Activated naive CD8-positive, alpha-beta T cell treated with anti-CD3 and anti-CD28 coated beads, Interleukin-2, amount 50 U/mL, for 16 hours (primary cell): ENCODE measurements around the gene NCOA1.
"Not testable (repeated sequence)": the region's sequence is repeated elsewhere in the genome, so short reads cannot be mapped to it uniquely, and the experiment has no call there.

Experiments used
- DNase-seq: peaks from one replicate; pipeline ENCODE4 v3.0.0-alpha.2; 2020; ENCODE audit warnings: low read depth, low spot score

Gene NCOA1

DNA sequence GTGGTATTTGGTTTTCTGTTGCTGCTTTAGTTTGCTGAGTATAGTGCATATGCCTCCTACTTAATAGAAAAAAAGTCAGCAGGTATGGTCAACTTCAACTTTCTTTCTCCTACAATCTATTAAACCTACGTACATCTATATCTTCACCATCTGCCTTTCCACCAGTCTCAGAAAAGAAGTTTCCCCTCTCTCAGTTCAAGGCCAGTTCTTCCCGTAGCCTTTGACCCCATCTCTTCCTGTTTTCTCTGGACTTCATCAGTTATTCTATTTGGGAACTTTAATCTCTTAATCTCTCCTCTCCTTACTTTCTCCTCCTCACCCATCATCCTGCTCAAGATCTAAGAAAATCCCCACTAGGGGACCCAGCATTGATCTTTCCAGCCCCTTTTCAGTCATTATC lies 296.5 kb downstream of the NCOA1 start:
- DNase-seq: no peak

DNA sequence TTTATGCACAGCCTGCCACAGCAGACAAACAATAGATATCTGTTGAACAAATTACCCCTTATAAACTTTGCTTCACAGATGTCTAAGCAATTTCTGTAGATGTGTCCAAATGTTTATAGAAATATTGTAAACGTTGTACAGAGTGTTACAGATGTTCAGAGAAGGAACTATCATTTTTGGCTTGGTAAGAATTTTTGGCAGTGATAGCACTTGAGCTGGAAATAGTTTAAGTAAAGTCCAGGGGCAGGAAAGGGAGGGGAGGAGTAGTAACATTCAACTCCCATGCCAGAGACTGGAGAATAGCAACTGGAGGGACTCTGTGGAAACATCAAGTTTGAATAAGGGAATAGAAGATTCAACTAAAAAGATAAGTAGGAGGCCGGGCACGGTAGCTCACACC lies 297.8 kb downstream of the NCOA1 start:
- DNase-seq: no peak

DNA sequence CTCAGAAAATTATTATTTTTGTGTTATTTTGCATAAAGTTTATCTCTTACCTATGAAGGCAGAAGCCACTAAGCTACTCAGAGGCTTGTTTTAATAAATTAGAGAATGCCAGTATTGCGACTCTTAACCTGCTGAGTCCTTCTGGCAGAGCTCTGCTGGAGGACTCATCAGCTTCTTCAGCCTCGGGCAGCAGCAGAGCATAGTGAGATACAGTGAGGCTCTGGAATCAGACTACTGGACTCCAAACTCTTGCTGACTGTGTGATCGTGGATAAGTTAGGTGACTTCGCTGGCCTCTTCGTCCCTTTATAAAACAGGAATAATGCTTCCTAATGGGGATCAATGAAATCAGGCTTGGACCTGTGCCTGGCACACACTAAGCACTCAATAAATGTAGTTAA lies 300.4 kb downstream of the NCOA1 start:
- DNase-seq: no peak

DNA sequence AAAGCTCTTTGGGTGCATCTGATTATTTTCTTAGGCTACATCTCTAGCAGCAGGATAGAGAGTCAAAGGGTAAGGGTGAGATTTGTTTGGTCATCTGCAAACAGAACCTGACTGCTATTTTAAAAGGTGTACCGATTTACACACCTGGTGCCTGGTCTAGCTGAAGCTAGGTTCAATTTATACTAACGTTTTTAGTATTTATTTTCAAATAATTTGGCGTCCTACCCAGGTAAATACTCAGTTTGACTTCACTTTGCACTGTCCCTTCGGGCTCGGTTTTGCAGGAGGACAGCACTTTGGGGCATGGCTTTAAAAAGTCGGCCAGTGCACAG lies 301.5 kb downstream of the NCOA1 start:
- DNase-seq: no peak

DNA sequence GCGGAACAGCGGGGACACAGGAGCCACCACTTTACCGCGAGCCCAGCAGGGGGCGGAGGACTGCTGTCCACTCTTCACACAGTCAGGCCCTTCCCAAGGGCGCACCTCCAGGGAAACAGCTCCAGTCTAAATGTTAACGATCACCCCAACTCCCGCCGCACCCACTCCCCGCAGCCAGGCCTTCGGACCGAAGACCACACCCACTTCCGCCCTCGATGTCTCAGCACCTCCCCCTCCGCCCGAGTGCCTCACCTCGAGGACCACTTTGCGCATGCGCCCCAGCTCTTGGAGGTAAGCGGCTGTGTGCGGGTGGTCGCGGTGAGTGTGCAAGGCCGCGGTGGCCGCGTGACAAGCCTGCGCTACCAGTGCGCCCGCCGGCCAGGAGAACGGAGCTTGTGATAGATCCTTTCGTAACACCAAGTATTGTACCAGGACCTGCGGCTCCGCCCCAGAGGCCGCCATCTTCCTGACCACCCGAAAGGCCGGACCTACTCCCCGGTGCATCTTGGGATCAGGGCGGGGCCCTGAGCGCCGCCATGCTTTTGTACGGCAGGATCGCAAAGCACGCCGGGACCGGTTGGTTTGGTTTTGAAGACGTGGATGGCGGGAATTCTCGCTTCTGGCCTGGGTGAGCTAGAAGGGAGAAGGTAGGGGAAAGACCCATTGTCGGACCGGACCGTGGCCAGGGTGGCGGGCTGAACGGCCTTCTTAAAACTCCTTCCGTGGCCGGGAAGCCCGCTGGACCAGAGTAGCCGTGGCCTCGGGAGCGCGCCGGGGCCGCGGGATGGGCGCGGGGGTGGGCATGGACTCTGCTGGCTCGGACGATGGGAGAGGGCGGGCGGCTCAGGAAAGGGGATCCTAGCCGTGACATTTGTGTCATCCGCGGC lies 302.1 kb downstream of the NCOA1 start, which contains the start of the genes CENPO and PTRHD1:
Gene CENPO, plus strand, starts transcription at position 552 of the 887 bp plus-strand sequence. CDS start 495 bp downstream, outside the sequence.
Gene PTRHD1, minus strand, starts transcription at position 518 of the 887 bp plus-strand sequence. Its CDS starts 14 bp downstream, at position 504.
- DNase-seq: peak; percentile 88

DNA sequence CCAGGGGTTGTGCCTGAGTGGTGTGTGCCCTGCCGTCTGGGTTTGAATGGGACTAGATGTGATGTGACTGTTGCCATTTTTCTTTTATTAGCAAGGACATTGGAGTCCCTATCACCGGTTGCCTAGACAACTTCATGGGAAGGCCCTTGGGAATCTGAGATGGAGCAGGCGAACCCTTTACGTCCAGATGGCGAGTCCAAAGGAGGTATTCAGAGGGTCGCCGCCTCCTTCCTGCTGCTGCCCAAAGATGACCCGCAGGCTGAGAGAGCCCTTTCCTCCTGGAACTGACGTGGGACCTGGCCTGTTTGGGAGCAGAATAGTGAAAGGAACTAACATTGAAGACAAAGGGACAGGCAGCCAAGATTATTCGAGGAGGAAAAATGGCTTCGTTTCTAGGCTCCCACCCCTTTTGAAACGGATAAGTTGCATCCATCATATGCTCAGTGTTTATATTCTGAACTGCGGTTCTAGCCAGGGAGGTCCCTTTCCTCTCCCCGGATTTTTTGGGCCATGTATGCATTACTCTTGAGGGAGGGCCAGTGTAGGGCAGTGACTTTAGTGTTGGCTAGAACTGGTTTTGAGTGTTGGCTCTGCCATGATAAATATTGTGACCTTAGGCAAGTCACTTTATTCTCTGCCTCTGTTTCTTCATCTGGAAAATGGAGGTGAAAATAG lies 302.8 kb downstream of the NCOA1 start:
- DNase-seq: no peak

DNA sequence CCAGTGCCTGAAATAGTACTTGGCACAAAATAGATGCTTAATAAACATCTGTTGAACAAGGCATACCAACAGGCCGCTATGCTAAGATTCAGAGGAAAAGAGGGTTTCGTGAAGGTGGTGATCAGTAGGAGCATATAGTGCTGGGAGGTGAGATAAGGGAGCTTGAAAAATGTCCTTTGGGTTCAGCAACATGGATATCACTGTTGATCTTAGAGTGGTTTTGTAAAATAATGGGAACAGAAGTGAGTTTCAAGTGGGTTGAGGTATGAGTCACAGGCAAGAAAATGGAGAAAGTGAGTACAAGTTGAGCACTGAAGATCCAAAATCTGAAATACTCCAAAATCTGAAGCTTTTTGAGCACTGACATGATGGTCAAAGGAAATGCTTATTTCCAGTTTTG lies 306.6 kb downstream of the NCOA1 start:
- no peak for DNase-seq

DNA sequence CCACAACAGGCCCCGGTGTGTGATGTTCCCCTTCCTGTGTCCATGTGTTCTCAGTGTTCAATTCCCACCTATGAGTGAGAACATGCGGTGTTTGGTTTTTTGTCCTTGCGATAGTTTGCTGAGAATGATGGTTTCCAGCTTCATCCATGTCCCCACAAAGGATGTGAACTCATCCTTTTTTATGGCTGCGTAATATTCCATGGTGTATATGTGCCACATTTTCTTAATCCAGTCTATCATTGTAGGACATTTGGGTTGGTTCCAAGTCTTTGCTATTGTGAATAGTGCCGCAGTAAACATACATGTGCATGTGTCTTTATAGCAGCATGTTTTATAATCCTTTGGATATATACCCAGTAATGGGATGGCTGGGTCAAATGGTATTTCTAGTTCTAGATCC lies 309.4 kb downstream of the NCOA1 start:
- DNase-seq: not testable (repeated sequence)

DNA sequence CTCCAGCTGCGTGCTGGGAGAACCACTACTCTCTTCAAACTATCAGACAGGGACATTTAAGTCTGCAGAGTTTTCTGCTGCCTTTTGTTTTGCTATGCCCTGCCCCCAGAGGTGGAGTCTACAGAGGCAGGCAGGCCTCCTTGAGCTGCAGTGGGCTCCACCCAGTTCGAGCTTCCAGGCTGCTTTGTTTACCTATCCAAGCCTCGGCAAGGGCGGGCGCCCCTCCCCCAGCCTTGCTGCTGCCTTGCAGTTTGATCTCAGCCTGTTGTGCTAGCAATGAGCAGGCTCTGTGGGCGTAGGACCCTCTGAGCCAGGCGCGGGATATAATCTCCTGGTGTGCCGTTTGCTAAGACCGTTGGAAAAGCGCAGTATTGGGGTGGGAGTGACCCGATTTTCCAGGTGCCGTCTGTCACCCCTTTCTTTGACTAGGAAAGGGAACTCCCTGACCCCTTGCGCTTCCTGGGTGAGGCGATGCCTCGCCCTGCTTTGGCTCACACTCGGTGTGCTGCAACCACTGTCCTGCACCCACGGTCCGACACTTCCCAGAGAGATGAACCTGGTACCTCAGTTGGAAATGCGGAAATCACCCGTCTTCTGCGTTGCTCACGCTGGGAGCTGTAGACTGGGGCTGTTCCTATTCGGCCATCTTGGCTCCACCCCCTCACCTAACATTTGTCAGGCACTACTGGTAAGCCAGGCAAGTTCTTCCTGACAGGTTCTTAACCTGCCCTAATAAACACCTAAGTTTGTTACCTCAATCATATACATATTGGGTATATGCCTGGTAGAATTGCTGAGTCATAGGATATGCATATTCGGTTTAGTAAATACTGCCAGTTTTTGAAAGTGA lies 315.0 kb downstream of the NCOA1 start:
- not testable (repeated sequence) for DNase-seq

DNA sequence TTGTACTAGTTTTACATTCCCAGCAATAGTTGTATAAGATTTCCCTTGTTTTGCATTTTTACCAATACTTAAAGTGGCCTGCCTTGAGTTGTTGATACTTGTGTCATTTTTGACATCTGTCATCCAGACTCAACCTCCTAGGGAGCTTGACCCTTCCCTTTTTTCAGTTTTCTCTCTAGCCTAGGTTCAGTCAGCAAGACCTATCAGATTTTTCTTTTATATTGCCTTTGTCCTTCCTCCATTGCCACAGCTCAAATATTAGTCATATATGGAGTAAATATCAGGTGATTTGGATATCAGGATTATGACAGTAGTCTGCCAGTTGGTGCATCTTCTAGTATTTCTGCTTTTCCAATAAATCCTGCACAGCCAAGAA lies 315.6 kb downstream of the NCOA1 start:
- DNase-seq: no peak

DNA sequence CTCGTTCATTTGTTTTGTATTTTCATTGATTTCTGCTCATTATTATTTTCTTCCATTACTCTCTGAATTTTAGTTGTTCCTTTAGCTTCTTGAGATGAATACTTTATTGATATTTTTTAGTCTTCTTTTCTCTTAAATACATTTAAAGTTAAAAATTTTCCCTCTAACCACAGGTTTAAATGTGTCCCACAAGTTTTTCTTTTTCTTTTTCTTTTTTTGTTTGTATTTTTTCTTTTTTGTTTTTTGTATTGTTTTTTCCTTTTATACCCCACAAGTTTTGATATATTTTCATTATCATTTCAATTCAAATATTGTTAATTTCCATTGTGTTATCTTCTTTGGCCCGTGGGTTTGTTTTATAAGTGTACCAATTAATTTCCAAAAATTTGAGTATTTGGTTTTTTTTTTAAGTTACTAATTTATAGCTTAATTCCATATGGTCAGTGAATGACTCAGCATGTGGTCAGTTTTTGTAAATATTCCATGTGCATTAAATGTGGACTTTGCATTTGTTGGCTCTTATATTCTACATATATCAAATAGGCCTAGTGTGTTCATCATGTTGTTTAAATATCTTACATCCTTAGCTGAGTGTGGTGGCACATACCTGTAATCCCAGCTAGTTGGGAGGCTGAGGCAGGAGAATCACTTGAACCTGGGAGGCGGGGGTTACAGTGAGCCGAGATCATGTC lies 318.4 kb downstream of the NCOA1 start:
- no peak for DNase-seq

DNA sequence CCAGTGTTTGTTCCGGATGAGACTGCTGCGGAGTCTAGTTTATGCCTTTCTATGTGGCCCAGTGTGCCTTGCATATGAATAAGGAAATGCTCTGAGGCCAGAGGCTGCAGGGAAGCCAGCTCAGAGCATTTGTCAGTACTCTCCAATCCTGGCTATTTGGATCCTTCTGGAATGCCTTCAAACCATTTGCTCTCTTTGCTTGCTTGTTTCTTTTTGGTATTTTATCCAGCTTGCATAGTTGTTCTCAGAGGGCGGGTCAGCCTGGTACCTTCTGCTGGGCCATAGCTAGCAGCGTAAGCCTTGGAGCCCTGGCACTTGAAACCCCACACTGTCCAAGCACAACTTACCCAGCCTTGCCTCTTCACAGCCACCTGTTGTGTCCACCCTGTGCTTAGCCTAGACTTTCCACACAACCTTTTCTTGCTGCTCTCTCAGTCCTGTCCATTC lies 322.7 kb downstream of the NCOA1 start:
- DNase-seq: no peak

DNA sequence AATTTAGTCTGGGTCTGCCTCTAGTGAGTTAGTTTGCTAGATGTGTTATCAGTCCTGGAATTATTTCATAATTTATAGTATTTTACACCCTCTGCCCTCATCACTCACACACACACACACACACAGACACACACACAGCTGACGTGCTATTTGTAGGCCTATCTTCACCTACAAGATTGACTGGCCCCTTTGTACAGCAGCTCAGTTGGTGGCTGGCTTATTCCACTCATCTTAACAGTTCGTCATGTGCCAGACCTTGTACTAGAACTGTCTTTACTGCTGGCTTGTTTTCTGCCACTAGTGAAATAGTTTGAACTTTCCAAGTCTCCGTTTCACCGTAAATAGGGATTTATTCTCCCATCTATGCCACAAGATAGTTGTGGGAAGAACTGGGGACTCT lies 323.5 kb downstream of the NCOA1 start:
- no peak for DNase-seq

DNA sequence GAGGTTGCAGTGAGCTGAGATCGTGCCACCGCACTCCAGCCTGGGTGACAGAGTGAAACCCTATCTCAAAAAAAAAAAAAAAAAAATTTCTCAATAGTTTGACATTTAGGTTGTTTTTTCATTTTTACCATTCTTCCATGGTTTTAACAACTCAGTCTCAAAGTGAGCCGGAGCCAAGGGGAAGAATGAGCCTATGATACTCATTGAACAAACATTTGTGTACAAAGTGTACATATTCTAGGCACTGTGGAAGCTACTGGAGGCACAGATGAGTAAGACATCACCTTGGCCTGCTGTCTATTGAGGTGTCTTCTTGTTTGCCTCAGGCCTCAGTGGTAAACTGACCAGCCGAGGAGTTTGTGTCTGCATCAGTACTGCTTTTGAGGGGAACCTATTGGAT lies 324.1 kb downstream of the NCOA1 start:
- DNase-seq: no peak

DNA sequence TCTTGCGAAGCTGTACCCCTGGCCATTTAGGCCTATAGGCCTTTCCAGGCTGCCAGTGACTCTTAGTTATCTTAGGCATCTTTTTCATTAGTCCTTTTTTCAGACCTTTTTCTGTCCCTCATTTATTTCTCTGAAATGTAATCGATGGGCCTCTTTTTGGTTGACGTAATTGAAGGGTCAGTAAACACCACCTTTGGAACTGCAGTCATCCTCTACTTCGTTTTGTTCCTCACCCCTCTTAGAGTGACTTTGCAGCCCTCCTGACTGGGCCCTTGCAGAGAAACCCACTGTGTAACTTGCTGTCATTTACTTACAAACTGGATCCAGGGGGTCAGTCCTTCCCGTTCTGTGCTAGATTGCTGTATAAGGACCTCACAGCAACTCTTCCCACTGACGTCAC lies 325.4 kb downstream of the NCOA1 start:
- DNase-seq: no peak

DNA sequence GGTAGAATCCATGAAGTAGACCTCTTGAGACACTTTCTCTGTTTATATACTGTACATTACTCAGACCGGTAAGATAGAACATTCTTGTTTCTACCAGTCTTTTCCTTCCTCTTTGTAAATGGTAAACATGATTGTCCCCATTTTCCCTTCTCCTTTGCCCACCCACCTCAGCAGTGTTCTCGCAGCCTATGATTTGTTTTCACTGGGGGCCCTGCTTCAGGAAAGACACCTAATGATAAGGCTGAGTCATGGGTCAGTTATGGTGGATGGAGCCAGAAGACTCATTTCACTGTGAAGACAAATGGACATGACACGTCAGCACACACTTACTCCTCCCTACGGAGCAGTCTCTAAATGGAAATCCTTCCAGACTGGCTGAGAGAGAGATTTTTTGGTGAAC lies 325.8 kb downstream of the NCOA1 start:
- DNase-seq: no peak

DNA sequence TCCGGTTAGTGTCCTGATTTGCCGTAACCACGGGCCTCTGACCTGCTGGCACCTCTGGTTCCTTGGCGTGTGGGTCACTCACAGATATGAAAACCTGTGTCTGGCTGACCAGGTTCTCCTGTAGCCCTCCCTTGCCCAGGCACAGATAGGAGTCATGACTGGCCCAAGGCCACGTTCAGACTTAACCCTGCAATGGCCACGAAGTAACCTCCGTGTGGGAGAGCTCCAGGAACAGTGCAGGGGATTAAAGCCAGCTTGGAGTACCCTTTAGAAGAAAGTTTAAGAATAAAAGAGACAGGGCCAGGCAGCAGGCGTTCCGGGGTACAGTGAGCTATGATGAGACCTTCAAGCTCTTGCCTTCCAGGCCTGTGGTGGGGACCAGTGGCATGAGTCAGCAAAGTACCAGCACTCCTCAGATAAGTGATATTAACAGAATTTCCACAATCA lies 327.7 kb downstream of the NCOA1 start:
- DNase-seq: no peak

DNA sequence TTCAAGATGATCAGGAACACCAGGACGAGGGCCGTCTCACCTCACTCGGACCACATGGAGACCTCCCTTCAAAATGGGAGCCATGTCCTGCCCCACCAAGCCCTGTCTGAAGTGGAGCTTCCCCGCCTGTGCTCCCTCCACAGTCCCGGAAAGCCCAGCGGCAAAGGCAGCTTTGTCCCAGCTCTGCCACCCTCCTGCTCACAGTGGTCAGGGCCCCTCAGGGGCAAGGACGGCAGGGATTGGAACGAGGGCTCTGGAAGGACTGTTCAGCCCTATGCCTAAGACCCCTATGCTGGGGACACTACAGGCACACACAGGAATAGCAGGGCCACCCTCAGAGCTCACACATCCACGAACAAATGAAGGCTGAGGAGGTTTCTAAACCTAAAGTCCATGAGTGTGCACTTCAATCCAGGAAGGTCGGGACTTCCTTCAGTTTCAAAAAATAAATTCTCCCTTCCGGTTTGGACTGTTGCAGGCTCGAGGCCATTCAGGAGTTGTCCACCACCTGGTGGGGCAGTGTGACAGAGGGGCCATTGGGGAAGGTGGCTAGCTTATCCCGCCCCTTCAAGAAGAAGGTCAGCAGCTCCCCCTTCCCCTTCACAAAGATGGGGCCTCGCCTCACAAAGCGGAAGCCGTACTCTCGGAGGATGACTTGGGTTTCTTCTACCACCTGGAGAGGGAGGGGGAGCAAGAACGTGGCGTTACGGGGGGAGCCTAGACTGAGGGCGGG lies 328.6 kb downstream of the NCOA1 start:
- DNase-seq: no peak

DNA sequence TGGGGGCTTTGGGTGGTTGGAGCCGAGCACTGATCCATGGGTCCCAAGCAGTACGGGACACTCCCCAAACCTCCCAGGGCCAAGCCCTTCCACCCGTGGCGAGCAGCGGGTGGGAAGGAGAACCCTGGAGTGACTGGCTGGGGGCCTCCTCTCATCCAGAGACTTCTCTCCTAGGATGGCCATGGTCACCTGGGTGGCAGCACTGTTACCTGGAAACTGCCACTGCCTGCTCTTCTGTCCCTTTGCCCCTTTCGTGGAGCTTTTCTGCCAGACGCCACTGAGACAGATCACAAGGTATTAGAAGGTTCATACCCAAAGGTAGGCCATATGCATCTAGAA lies 329.1 kb downstream of the NCOA1 start:
- no peak for DNase-seq
